CD4-positive, alpha-beta T cell treated with Interferon gamma for 1 hour (primary cell): ENCODE results near the gene LSAMP.
"Not testable (repeated sequence)": the region's sequence is repeated elsewhere in the genome, so short reads cannot be mapped to it uniquely, and the experiment has no call there.

Experiments used
- DNase-seq: peaks from one replicate; pipeline ENCODE4 v3.0.0-alpha.2; 2020

LSAMP gene

GRCh38 chr3:115783938-115784738, 661.1 kb downstream of the LSAMP start:
- peak; percentile 90 for DNase-seq

- DNase-seq, result not testable (repeated sequence)
These were observed 661.9 kb downstream of the LSAMP start for GRCh38 chr3:115783426-115783825.

- DNase-seq, result no peak
These were observed 666.3 kb downstream of the LSAMP start for GRCh38 chr3:115779011-115779410.

GRCh38 chr3:115772951-115773350, 672.3 kb downstream of the LSAMP start:
- DNase-seq, result no peak

- no peak for DNase-seq
These were observed 676.6 kb downstream of the LSAMP start for GRCh38 chr3:115768661-115769060.

GRCh38 chr3:115766587-115767482, 678.5 kb downstream of the LSAMP start:
- no peak for DNase-seq

- DNase-seq, result no peak
These were observed 683.4 kb downstream of the LSAMP start for GRCh38 chr3:115761927-115762305.

GRCh38 chr3:115760716-115761115, 684.6 kb downstream of the LSAMP start:
- DNase-seq, result no peak

GRCh38 chr3:115758076-115758763, 687.1 kb downstream of the LSAMP start:
- DNase-seq, result no peak

GRCh38 chr3:115752978-115753377, 692.3 kb downstream of the LSAMP start:
- DNase-seq, result not testable (repeated sequence)
